Muscle of back (tissue), 11 donors: ENCODE data around the gene DSCAM. TPM values are rescaled to one million over a fixed set of nuclear protein-coding genes. Genes with fewer than 3 reads are reported as not detected.

Source experiments
- DNase-seq, 3 donors: peaks; one replicate each; pipeline versions ENCODE4 v3.0.0 to v3.0.0-alpha.2; 2013
- polyA plus RNA-seq, 10 donors: library from polyadenylated mRNA; unstranded; fragments of 120-200 nt; gene quantifications; one replicate each; pipeline ENCODE4 v1.2.1, GENCODE V29; 2013; ENCODE audit not compliant: insufficient read length in 10 of 10

DSCAM gene
- polyA plus RNA-seq, 10 donors, result 0.57 to 3.1 (median 1.7) TPM

GRCh38 chr21:40173816-40174215, 673.1 kb downstream of the DSCAM start:
- DNase-seq, result no peak

- no peak for DNase-seq
Observed at GRCh38 chr21:40169971-40170370, 677.0 kb downstream of the DSCAM start.

- no peak for DNase-seq
Observed at GRCh38 chr21:40166291-40166843, 680.6 kb downstream of the DSCAM start.

- no peak for DNase-seq
Observed at GRCh38 chr21:40165773-40166070, 681.2 kb downstream of the DSCAM start.

- no peak for DNase-seq
Observed at GRCh38 chr21:40164905-40165772, 681.8 kb downstream of the DSCAM start.

GRCh38 chr21:40162075-40162474, 684.9 kb downstream of the DSCAM start:
- DNase-seq, result no peak

- DNase-seq, result peak in 1 of 3 donors; percentile 34
Observed at GRCh38 chr21:40160911-40161310, 686.0 kb downstream of the DSCAM start.

GRCh38 chr21:40158366-40158765, 688.6 kb downstream of the DSCAM start:
- DNase-seq, result peak in 1 of 3 donors; percentile 69

- no peak for DNase-seq
Observed at GRCh38 chr21:40155563-40155962, 691.4 kb downstream of the DSCAM start.

GRCh38 chr21:40153351-40153750, 693.6 kb downstream of the DSCAM start:
- no peak for DNase-seq

GRCh38 chr21:40152476-40152875, 694.5 kb downstream of the DSCAM start:
- peak in 1 of 3 donors; percentile 2 for DNase-seq

- peak in 1 of 3 donors; percentile 2 for DNase-seq
Observed at GRCh38 chr21:40151611-40152010, 695.3 kb downstream of the DSCAM start.

- DNase-seq, result peak; percentile 16 to 70 (median 36)
Observed at GRCh38 chr21:40146216-40146837, 700.6 kb downstream of the DSCAM start.

- peak; percentile 54 to 83 (median 73) for DNase-seq
Observed at GRCh38 chr21:40143822-40144525, 703.0 kb downstream of the DSCAM start.

- no peak for DNase-seq
Observed at GRCh38 chr21:40141621-40142020, 705.3 kb downstream of the DSCAM start.

GRCh38 chr21:40140675-40141074, 706.3 kb downstream of the DSCAM start:
- DNase-seq, result no peak

GRCh38 chr21:40139636-40140035, 707.3 kb downstream of the DSCAM start:
- no peak for DNase-seq

GRCh38 chr21:40136571-40136970, 710.4 kb downstream of the DSCAM start:
- DNase-seq, result no peak

- no peak for DNase-seq
Observed at GRCh38 chr21:40134731-40135492, 712.0 kb downstream of the DSCAM start.

GRCh38 chr21:40130476-40130875, 716.5 kb downstream of the DSCAM start:
- DNase-seq, result no peak

GRCh38 chr21:40129809-40130208, 717.1 kb downstream of the DSCAM start:
- DNase-seq, result no peak

- DNase-seq, result no peak
Observed at GRCh38 chr21:40128891-40129290, 718.1 kb downstream of the DSCAM start.
